Fibroblast of mammary gland (primary cell): ENCODE results near the gene RRP15.

ENCODE experiments used
- DNase-seq: peaks from one replicate; pipeline ENCODE4 v3.0.0-alpha.2; 2010; ENCODE audit warnings: low read depth
- H3K4me3 ChIP-seq: 2 replicates; pipeline ENCODE4 v1.5.1; 2011; ENCODE audit warnings: low read depth, mild to moderate bottlenecking, low read length, moderate library complexity; ENCODE audit not compliant: control insufficient read depth
- CTCF ChIP-seq: conservative IDR thresholded peaks from 2 replicates; pipeline ENCODE4 v1.5.1; 2011; ENCODE audit warnings: low read depth, low read length, inconsistent platforms; ENCODE audit not compliant: control insufficient read depth, insufficient read depth

RRP15 gene

GRCh38 chr1:218292515-218292914 is 7.4 kb downstream of the RRP15 start:
- TF ChIP-seq CTCF = no peak
- no peak overlapping the region for H3K4me3 ChIP-seq
- DNase-seq = no peak

- no peak overlapping the region for H3K4me3 ChIP-seq
- no peak for TF ChIP-seq CTCF
- peak; percentile 48 for DNase-seq
These were observed 9.5 kb downstream of the RRP15 start for GRCh38 chr1:218294546-218294945.

GRCh38 chr1:218296162-218296561 is 11.1 kb downstream of the RRP15 start:
- no peak for TF ChIP-seq CTCF

GRCh38 chr1:218297461-218297860 is 12.4 kb downstream of the RRP15 start:
- H3K4me3 ChIP-seq = no peak overlapping the region
- no peak for DNase-seq
- no peak for TF ChIP-seq CTCF

More at GRCh38 chr1:218296162-218296561, 11.1 kb downstream of the RRP15 start:
- no peak for DNase-seq
- H3K4me3 ChIP-seq = no peak overlapping the region

- H3K4me3 ChIP-seq = no peak overlapping the region
- no peak for DNase-seq
- no peak for TF ChIP-seq CTCF
These were observed 12.8 kb downstream of the RRP15 start for GRCh38 chr1:218297867-218298266.

- TF ChIP-seq CTCF = no peak
- no peak overlapping the region for H3K4me3 ChIP-seq
- DNase-seq = no peak
These were observed 13.3 kb downstream of the RRP15 start for GRCh38 chr1:218298398-218298797.

GRCh38 chr1:218299416-218299815 is 14.3 kb downstream of the RRP15 start:
- TF ChIP-seq CTCF = peak; percentile 66
- H3K4me3 ChIP-seq = no peak overlapping the region
- peak; percentile 73 for DNase-seq
